ENCODE data around the gene RPL11.

DNA sequence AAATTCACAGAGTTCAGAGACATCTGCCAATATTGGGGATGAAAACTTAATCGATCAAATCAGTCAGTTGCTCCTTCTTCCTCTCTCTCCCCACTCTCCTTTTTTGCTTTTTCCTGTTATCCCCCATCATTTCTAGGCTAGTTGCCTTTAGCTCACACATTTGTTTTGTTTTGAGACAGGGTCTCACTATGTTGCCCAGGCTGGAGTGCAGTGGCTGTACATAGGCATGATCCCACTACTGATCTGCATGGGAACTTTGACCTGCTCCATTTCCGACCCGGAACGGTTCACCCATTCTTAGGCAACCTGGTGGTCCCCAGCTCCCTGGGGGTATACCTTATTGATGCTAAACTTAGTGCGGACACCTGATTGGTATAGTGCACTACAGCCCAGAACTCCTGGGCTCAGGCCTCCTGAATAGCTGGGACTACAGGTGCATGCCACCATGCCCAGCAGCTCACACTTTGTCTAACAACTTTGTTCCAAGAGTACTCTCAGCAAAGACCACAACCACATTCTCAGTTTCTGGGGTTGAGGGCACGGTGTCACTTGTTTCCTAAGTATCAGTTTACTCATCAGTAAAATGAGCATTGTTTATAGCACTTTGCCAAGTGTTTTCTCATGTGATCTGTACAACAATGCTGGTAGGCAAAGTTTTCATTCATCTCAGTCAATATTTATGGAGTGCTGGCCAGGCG lies 45.0 kb downstream of the RPL11 start:
- TF ChIP-seq, protein P1, sequence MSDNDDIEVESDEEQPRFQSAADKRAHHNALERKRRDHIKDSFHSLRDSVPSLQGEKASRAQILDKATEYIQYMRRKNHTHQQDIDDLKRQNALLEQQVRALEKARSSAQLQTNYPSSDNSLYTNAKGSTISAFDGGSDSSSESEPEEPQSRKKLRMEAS (IDR thresholded peaks at IDR 0.05) = no peak
- TF ChIP-seq, protein P2, sequence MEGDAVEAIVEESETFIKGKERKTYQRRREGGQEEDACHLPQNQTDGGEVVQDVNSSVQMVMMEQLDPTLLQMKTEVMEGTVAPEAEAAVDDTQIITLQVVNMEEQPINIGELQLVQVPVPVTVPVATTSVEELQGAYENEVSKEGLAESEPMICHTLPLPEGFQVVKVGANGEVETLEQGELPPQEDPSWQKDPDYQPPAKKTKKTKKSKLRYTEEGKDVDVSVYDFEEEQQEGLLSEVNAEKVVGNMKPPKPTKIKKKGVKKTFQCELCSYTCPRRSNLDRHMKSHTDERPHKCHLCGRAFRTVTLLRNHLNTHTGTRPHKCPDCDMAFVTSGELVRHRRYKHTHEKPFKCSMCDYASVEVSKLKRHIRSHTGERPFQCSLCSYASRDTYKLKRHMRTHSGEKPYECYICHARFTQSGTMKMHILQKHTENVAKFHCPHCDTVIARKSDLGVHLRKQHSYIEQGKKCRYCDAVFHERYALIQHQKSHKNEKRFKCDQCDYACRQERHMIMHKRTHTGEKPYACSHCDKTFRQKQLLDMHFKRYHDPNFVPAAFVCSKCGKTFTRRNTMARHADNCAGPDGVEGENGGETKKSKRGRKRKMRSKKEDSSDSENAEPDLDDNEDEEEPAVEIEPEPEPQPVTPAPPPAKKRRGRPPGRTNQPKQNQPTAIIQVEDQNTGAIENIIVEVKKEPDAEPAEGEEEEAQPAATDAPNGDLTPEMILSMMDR (IDR thresholded peaks at IDR 0.05; ENCODE audit: low read depth, low read length, missing input control) = no peak
- TF ChIP-seq HNF4G (IDR thresholded peaks at IDR 0.05) = no peak
- TF ChIP-seq JUND (IDR thresholded peaks at IDR 0.05) = no peak
- no peak for TF ChIP-seq FOXA1 (IDR thresholded peaks at IDR 0.05)
- no peak for TF ChIP-seq ATF3 (IDR thresholded peaks at IDR 0.05)
- no peak for TF ChIP-seq EGR1 (IDR thresholded peaks at IDR 0.05; ENCODE audit: low read depth in 2 of 2)
- TF ChIP-seq GABPA (IDR thresholded peaks at IDR 0.05 in 1 of 2, conservative IDR thresholded peaks at IDR 0.05 in 1 of 2) = no peak
